ENCODE results near the gene NSD2.
"Not testable (repeated sequence)": the region's sequence is repeated elsewhere in the genome, so short reads cannot be mapped to it uniquely, and the experiment has no call there.

NSD2 gene

DNA sequence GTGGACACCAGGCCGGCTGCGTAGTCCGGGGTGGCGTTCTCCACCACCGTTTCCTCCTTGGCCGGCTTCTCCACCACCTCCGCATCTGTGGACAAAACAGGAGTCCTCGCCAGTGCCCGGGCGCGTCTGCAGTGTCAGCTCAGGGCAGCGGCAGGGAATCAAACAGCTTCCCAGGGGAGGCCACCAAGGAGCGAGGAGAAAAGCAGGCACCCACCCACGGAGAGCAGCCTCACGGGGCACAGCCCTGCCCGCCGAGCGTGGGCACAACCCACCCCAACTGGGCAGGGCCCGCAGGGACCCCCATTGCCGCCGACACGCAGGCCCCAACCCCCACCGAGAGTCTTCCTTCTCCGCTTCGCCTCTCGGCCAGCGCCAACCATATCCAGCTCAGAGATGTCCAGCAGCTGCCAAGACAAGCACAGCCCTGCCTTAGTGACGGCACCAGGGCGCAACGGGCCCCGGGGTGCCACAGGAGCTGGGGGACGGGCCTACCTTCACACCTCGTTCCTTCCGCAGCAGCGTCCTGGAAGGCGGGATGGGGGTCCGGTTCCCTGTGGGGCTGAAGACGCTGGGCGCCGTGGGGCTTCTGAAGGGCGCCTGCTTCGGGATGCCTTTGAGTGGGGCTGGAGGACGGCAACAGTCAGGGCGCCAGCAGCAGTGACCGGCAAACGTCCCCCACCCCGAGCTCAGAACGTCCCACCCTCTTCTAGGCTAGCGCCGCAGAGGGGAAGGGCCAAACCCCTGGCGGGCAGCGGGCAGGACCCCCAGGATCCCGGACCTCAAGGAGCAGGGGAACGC, 114.8 kb downstream of the NSD2 start:
- DNase-seq (ENCODE audit: low spot score) = no peak

DNA sequence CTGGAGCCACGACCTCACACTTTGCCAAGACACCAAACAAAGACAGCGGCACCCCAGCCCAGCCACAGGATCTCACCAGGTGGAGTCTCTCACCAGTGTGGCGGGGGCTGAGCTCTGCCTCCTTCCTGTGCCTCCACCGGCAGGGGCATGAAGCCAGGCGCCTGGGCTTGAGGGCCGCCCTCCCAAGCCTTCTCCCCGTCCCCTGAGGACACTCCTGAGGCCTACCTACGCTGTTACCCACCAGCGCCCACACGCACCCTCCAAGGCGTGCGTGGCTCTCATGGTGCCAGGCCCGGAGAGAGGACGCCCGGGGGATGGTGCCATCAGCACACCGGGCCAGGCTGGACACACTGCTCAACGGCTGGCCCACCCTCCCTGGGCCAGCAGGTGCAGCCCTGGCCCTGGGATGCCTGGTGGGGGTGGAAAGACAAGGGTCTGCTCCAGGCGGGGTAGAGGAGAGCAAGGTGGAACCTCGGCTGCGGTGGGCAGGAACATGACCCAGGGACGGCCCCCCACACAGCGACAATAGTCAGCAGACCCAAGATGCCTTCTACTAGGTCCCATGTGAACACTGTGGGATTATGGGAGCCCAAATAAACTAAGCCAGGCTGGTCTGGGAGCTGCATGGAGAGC, 115.5 kb downstream of the NSD2 start:
- DNase-seq (ENCODE audit: low spot score) = no peak

DNA sequence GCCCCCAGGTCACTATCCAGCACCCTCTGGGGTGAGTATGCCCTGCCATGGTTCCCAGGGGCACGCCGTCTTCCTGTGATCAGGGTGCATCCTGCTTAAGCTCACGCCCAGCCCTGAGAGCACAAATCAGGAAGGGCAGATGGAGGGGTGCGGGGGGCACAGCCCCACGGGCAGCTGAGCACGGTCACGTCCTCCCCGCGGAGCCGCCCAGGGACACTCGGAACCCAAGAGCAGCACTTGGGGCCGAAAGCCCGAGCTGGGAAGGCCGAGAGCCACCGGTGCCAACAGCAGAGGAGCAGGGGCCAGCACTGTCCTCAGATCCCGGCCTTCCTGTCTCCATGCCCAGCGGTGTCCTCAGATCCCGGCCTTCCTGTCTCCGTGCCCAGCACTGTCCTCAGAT, 116.1 kb downstream of the NSD2 start:
- DNase-seq (ENCODE audit: low spot score) = no peak

DNA sequence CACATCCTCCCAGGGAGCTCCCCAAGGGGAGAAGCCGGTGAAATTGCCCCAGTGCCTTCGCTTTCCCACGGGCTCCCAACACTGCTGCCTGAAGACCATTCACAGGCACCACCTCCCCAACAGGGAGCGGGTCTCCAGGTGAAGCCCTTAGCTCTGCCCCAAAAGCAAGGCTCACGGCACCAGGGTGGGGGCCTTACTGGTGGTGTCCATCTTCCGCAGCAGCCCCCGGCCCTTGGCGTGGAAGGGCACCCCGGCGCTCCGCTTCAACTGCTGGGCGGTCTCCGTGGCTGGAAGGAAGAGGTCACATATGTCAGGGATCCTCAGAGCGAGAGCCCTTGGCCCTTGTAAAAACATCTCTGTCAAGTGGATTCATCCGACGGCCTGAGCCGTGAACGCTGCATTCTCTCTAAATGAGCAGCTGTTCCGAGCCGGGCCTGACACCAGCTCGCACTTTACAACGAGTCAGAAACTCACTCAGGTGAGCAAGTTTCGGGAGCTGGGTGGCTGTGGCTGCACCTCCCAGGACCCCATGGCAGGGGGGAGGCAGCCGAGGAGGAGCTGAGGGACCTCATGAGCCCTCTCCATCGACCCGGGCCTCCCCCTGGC, 116.6 kb downstream of the NSD2 start:
- DNase-seq (ENCODE audit: low spot score) = no peak

DNA sequence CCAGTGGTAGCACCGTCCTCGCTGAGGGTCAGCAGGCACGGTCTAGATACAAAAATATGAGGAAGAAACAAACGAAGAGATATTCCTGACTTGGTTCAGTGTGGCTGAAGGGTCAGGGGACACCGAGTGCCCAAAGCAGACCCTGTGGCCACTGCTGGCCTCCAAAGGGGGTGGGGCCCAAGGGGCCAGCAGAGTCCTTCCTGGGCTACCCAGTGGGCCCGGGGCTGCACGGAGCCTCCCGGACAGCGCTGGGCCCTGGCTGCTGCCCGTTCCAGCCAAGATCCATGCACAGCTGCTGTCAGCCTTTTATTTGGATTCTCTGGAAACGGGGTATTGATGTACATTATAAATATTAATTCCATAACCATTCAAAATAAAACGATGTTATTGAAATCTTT, 117.1 kb downstream of the NSD2 start:
- no peak for DNase-seq (ENCODE audit: low spot score)

DNA sequence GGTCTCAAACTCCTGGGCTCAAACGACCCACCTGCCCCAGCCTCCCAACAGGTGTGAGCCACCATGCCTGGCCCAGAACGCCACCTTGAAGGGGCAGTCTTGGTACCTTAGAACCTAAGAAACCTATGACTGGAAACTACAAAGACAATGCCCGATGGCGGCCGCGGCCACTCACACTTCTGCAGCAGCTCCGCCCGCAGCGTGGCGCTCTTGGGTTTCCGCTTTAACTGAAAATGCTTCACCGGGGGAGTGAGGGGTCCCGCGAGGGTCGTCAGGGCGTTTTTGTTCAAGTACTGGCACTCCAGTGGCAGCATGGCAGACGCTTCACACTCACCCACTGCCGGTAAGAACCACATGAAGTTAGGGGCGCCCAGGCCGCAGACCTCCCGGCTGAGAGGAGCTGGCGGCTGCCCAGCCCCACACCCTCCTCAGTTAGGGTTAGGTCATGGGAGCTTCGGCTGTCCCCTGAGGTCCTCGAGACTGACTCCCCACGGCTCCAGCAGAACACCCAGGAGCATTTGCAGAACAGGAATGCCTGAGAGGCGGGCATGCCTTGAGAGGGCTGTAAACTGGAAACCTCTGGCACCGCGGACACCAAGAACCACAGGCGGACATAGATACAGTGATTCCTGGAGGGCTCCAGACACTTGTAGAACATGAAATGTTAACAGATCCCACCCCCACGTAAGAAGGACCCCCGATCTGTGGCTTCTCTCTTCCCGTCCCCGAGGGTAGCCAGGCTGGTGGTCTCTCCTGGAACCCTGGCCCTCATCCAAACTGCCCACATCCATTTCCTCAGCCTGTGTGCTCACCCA, 118.5 kb downstream of the NSD2 start:
- DNase-seq (ENCODE audit: low spot score) = no peak

DNA sequence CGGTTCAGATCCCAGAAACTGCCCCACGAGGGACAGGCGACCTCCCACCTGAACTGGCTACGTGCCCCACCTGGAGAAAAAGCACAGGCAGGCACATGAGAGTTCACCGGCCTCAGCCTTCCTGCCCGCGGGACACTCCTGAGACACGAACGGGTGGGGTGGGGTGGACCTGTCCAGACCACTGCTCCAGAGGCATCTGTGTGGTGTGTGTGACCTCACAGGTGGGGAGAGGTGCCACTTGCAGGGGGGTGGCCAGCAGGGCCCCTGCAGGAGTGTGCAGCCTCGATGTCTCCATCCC, 119.1 kb downstream of the NSD2 start:
- no peak for DNase-seq (ENCODE audit: low spot score)

DNA sequence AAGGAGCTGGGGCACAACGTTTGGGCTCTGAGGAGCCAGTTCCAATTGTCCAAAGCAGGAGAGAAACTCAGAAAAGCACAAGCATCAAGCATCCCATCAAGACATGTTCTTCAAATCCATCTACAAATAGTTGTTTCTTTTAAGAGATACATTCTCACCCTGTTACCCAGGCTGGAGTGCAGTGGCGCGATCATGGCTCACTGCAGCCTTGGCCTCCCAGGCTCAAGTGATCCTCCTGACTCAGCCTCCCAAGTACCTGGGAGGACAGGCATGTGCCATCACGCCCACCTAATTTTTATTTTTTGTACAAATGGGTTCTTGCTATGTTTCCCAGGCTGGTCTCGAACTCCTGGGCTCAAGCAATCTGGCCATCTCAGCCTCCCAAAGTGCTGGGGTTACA, 119.5 kb downstream of the NSD2 start:
- no peak for DNase-seq (ENCODE audit: low spot score)

DNA sequence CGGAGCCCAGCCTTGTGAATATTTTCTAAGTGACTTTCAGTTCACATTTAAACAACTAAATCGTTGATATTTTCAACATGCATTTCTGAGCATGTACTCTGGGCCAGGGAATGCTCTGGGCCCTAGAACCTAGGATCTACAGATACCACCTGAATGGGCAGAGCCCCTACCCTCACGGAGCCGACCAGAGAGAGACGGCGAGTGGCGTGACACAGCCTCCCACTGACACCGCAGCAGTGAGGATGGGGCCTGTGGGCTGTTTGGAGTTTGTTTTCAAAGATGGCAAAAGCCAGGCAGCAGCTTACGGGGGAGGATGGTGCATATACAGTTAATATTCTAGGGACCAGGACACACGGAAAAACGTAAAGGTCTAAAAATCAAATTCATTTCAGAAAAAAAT, 119.9 kb downstream of the NSD2 start:
- no peak for DNase-seq (ENCODE audit: low spot score)

DNA sequence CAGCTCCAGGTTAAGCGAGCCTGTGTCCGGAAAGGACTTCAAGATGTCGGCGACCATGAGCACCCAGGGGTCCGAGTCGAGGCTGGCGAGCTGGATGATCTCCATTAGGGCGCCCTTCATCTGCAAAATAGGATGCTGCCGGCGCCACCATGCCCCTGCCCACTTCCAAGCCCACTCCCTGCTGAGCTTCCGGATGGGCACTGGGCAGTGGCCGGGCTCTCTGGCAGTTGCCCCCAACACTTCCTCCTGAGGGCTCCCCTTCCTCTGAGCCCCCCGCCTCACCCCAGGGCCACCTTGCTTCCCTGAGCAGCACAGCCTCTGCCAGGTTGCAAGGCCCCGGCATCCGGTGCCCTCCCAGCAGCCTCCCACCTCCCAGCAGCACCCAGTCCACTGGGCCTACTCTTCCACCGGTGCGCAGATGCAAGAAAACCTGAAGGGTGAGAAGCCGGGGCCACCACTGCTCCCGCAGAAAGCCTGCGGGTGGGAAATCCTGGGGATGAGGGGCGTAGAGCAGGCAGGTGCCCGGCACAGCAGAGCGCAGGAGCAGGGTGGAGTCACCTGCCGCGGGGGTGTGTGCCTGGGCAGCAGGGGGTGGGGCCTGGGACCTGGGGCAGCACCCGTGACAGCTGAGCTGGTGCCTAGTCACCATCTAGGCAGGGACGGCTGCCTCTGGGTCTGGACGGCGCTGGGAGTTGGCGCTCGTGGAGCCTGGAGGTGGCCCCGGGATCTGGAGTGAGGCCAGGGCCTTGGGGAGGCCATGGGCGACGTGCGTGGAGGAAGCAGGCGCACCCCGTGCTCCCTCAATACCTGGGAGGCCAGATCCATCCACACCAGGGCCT, 120.6 kb downstream of the NSD2 start:
- no peak for DNase-seq (ENCODE audit: low spot score)

DNA sequence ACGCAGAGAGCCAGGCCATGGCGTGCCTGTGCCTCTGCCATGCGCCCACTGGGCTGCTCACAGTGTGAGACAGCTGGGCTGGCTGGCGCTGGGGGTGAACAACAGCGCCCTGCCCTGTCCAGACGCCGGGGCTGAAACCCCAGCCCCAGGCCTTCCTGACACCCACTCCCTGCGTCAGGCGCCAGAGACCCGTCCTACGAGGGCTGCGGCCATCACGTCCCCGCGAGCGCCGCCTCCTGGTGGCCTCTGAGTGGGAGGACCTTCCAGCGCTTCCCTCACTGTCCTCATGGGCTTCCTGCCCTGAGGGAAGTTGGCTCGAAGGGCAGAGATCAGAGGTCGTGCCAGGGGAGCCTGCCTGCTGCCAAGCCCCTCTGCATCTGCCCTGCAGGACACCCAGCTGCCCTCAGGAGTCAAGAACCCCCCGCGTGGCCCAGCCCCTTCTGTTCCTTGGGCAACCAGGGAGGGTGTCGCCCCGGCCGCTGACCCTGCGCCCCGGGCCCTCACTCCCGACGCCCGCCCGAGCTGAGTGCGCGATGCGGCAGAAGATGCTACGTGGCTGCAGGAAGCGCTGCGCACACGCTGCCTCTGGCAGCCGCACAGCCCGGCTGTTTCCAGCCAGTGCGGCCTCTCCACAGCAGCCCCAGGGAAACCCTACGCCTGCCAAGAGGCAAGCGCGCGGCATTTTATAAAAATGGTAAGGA, 121.4 kb downstream of the NSD2 start:
- DNase-seq (ENCODE audit: low spot score) = no peak

DNA sequence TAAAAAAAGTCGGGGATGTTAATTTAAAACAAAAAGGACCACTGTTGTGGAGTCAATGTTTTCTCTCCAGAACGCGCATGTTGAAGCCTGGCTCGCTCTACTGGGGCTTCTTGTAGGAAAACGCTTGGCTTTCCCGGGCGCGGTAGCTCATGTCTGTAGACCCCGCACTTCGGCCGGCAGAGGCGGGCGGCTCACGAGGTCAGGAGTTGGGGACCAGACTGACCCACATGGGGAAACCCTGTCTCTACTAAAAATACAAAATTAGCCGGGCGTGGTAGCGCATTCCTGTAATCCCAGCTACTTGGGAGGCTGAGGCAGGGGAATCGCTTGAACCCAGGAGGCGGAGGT, 122.0 kb downstream of the NSD2 start:
- no peak for DNase-seq (ENCODE audit: low spot score)

DNA sequence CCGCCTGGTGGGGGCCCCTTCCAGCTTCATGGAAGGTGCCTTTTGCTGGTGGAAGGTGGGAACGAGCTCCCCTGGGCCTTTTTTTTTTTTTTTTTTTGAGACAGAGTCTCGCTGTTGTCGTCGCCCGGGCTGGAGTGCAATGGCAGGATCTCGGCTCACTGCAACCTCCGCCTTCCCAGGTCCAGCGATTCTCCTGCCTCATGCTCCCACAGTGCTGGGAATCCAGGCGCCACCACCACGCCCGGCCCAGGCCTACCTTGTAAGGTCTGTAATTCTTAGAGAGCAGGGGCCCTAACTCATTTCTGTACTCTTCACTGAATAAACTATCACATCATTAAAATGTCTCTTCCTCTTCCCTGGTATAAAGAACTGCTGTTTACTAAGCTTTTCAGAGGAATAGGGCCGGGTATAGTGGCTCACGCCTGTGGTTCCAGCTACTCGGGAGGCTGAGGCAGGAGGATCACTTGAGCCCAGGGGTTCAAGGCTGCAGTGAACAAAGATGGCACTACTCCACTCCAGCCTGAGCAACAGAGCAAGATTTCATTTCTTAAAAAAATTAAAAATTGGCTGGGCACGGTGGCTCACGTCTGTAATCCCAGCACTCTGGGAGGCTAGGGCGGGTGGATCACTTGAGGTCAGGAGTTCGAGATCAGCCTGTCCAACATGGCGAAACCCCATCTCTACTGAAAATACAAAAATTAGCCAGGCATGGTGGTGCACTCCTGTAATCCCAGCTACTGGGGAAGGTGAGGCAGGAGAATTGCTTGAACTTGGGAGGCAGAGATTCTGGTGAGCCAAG, 122.7 kb downstream of the NSD2 start:
- not testable (repeated sequence) for DNase-seq (ENCODE audit: low spot score)

DNA sequence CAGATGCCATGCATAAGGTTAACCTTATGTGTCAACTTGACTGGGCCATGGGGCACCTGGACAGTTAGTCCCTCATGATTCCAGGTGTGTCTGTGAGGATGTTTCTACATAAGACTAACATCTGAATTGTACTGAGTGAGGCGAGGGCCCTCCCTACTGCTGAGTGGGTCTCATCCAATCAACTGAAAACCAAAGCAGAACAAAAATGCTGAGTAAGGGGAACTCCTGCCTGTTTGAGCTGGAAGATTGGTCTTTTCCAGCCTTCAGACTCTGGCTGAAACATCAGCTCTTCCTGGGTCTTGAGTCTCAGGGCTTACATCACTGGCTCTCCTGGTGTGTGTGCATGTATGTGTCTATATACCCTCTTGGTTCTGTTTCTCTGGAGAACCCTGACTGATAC, 123.7 kb downstream of the NSD2 start:
- no peak for DNase-seq (ENCODE audit: low spot score)

DNA sequence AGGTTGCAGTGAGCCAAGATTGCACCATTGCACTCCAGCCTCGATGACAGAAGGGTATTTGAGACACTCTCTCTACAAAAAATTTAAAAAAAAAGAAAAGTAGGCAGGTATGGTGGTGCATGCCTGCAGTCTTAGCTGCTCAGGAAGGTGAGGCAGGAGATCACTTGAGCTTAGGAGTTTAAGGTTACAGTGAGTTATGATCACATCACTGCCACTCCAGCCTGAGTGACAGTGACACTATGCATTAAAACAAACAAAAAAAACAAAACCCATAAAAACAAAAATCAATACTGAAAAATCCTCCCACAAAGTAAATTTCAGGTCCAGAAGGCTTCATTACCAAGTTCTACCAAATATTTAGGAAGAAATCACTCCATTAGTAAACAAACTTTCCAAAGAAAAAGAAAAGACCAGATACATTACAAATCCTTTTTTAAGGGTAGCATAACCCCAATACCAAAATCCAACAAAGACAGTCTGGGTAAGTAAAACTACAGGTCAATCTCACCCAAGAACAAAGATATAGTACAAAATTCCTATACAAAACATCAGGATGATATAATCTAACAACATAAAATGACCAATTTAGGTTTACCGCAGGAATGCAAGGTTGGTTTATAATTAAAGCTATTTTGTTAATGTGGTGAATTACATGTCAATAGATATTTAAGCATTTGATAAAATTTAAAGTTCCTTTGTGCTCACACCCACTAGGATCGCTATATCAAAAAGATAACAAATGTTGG, 125.8 kb downstream of the NSD2 start:
- DNase-seq (ENCODE audit: low spot score) = no peak

DNA sequence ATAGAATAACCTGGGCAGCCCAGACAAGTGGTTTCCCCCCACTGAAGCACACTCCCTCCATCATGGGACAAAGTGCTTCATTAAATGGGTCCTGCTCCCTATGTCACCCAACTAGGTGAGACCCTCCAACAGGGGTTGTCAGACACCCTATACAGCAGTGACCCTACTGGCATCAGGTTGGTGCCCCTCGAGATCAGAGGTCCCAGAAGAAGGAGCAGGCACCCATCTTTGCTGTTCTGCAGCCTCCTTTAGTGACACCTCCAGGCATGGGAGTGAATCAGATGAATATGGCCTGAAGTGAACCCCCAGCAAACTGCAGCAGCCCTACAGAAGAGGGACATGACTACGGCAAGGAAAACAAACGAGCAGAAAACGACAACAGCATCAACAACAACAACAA, 126.5 kb downstream of the NSD2 start:
- DNase-seq (ENCODE audit: low spot score) = no peak

DNA sequence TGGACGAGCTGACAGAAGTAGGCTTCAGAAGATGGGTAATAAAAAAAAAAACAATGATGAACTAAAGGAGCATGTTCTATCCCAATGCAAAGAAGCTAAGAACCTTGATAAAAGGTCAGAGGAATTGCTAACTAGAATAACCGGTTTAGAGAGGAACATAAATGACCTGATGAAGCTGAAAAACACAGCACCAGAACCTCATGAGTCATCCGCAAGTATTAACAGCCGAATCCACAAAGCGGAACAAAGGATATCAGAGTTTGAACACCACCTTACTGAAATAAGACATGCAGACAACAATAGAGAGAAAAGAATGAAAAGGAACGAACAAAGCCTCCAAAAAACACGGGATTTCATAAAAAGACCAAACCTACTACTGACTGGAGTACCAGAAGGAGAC, 127.1 kb downstream of the NSD2 start:
- DNase-seq (ENCODE audit: low spot score) = no peak

DNA sequence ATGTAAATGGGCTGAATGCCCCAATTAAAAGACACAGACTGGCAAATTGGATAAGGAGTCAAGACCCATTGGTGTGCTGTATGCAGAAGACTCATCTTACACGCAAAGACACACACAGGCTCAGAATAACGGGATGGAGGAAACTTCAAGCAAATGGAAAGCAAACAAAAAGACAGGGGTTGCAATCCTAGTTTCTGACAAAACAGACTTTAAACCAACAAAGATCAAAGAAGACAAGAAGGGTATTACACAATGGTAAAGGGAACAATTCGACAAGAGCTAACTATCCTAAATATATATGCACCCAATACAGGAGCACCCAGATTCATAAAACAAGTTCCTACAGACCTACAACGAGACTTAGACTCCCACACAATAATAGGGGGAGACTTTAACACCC, 128.1 kb downstream of the NSD2 start:
- not testable (repeated sequence) for DNase-seq (ENCODE audit: low spot score)

DNA sequence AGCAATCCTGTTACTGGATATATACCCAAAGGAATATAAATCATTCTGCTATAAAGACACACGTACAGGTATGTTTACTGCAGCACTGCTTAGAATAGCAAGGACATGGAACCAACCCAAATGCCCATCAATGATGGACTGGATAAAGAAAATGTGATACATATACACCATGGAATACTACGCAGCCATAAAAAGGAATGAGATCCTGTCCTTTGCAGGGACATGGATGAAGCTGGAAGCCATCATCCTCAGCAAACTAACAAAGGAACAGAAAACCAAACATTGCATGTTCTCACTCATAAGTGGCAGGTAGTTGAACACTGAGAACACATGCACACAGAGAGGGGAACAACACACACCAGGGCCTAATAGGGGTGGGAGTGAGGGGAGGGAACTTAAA, 132.2 kb downstream of the NSD2 start:
- not testable (repeated sequence) for DNase-seq (ENCODE audit: low spot score)

DNA sequence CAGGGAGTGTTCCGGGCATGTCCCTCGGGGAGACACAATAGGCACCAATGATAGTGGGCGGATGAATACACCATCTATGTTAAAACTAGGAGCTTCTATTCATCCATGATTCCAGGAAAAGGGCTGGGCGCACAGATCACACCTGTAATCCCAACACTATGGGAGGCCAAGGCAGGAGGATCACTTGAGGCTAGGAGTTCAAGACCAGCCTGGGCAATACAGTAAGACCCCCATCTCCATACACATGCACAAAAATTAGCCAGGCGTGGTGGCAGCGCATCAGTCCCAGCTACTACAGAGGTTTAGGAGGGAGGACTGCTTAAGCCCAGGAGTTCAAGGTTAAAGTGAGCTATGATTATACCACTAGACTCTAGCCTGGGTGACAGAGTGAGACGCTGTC, 135.2 kb downstream of the NSD2 start:
- no peak for DNase-seq (ENCODE audit: low spot score)
